Gastroesophageal sphincter (tissue), 4 donors: ENCODE results near the gene TMEM30B. TPM values are rescaled to one million over a fixed set of nuclear protein-coding genes. Genes with fewer than 3 reads are reported as not detected.
A peak's percentile ranks its signal among the peaks of the same experiment; 100 is the strongest.

Experiments
- ATAC-seq: fragments of 150-250 bp; one replicate; pipeline ENCODE4 v1.9.1; 2016; ENCODE audit warnings: mild to moderate bottlenecking, moderate library complexity
- H3K27ac ChIP-seq, 4 donors: fragments of 200-600 bp; sonication (generic) in 3 of 4; 1 replicate in 3 of 4; 2 replicates in 1 of 4; pipeline ENCODE4 v1.5.1; 2016 to 2019
- H3K27me3 ChIP-seq: fragments of 200-600 bp; sonication (generic); one replicate; pipeline ENCODE4 v1.5.1; 2019
- H3K36me3 ChIP-seq, 2 donors: fragments of 200-600 bp; sonication (generic); one replicate each; pipeline ENCODE4 v1.5.1; 2019; ENCODE audit warnings: control low read depth in 1 of 2
- H3K4me1 ChIP-seq, 3 donors: fragments of 200-600 bp; sonication (generic); 1 replicate in 2 of 3; 2 replicates in 1 of 3; pipeline ENCODE4 v1.5.1; 2016 to 2019; ENCODE audit warnings: control low read depth in 2 of 3
- H3K4me3 ChIP-seq, 2 donors: fragments of 200-600 bp; sonication (generic); one replicate each; pipeline ENCODE4 v1.5.1; 2019; ENCODE audit warnings: mild to moderate bottlenecking in 1 of 2, moderate library complexity in 1 of 2
- H3K9me3 ChIP-seq, 3 donors: fragments of 200-600 bp; sonication (generic); one replicate each; pipeline ENCODE4 v1.5.1; 2017 to 2019; ENCODE audit warnings: control low read depth in 2 of 3
- EP300 ChIP-seq: sonication (generic); formaldehyde crosslinking; IDR thresholded peaks from one replicate; pipeline ENCODE4 v1.6.1; 2017; ENCODE audit warnings: antibody characterized with exemption, mild to moderate bottlenecking
- POLR2A ChIP-seq, 2 donors: fragments of 450-650 bp; IDR thresholded peaks; one replicate each; pipeline ENCODE4 v1.6.1; 2017; ENCODE audit warnings: antibody characterized with exemption in 2 of 2, mild to moderate bottlenecking in 2 of 2, moderate library complexity in 1 of 2
- POLR2AphosphoS5 ChIP-seq: sonication (generic); formaldehyde crosslinking; IDR thresholded peaks from one replicate; pipeline ENCODE4 v1.6.1; 2017; ENCODE audit warnings: antibody characterized with exemption
- WGBS, 2 donors: methylation state at CpG; one replicate each; pipeline ENCODE4 v1.1.5; 2018; ENCODE audit warnings: low coverage in 1 of 2; 5-methylcytosine and 5-hydroxymethylcytosine counted together
- total RNA-seq, 4 donors: library from RNA; depleted of rRNA; stranded (reverse); fragments of >200 nt; gene quantifications; one replicate each; pipeline ENCODE4 v1.1.0, GENCODE V29; 2016
- TF ChIP-seq, protein P1 (sequence below), 4 experiments: fragments of 200-600 bp in 2 of 4; fragments of 450-650 bp in 2 of 4; sonication (generic) in 1 of 4; IDR thresholded peaks; one replicate each; pipeline ENCODE4 v1.5.1; 2017 to 2019; ENCODE audit warnings: antibody characterized with exemption in 4 of 4, mild to moderate bottlenecking in 2 of 4, moderate library complexity in 2 of 4

Gene TMEM30B
- total RNA-seq, 4 donors from 2014 or later = 1.6 to 4.8 (median 2.6) TPM

DNA sequence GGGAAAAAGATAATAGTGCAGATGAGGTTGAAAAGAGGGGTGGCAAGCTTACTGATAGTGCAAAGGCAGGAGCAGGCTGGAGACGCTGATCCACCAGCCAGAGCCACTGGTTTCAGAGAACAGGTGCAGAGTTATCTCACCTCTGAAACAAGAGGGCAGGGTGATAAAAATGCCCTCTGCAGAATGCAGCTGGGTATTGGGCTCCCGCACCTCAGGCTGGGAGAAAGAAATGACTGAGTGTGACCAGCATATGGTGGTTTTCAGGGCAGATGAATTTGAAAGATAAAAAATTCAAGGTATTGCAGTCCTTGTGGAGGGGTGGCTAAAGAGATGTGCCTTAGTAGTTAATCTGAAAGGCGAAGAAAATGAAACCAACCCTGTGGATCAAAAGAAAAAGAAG is 2.9 kb upstream of the TMEM30B start:
- H3K4me1 ChIP-seq = peaks cover 0 to 31% (median 0%) of the 10 kb centered on the region in 3 donors
- TF ChIP-seq POLR2AphosphoS5 = no peak
- TF ChIP-seq, protein P1, sequence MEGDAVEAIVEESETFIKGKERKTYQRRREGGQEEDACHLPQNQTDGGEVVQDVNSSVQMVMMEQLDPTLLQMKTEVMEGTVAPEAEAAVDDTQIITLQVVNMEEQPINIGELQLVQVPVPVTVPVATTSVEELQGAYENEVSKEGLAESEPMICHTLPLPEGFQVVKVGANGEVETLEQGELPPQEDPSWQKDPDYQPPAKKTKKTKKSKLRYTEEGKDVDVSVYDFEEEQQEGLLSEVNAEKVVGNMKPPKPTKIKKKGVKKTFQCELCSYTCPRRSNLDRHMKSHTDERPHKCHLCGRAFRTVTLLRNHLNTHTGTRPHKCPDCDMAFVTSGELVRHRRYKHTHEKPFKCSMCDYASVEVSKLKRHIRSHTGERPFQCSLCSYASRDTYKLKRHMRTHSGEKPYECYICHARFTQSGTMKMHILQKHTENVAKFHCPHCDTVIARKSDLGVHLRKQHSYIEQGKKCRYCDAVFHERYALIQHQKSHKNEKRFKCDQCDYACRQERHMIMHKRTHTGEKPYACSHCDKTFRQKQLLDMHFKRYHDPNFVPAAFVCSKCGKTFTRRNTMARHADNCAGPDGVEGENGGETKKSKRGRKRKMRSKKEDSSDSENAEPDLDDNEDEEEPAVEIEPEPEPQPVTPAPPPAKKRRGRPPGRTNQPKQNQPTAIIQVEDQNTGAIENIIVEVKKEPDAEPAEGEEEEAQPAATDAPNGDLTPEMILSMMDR (IDR thresholded peaks at IDR 0.05) = no peak
- no peak for TF ChIP-seq EP300
- TF ChIP-seq POLR2A (IDR thresholded peaks at IDR 0.05) = no peak
- H3K9me3 ChIP-seq = no peaks in the 10 kb centered on the region
- no peak overlapping the region for H3K4me3 ChIP-seq
- no peaks in the 10 kb centered on the region for H3K36me3 ChIP-seq
- WGBS, 2 donors = 80 to 100% methylated on average over 2 to 3 of the region's 3 CpGs
- no peak overlapping the region for H3K27ac ChIP-seq
- peaks cover 44% of the 10 kb centered on the region for H3K27me3 ChIP-seq
- ATAC-seq = no peak

DNA sequence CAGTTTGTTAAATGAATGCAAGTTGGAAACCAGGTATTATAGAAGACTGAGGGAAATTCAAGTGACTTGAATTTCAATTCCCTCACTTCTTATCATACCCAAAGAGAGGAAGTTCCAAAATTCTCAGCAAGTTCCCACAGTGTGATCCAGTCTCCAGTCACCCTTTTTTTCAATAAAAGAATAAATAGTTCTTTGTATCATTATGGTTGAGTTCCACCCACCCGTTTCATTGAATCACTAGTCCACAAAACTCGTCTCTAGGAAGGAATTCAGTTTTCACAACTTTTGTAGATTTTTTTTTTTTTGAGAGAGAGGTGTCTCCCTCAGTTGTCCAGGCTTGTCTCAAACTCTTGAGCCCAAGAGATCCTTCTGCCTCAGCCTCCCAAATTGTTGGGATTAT is 1.6 kb upstream of the TMEM30B start:
- H3K4me1 ChIP-seq = peaks cover 0 to 31% (median 0%) of the 10 kb centered on the region in 3 donors
- H3K4me3 ChIP-seq = no peak overlapping the region
- no peak for TF ChIP-seq POLR2A (IDR thresholded peaks at IDR 0.05)
- no peak for TF ChIP-seq EP300
- no peak for TF ChIP-seq POLR2AphosphoS5
- TF ChIP-seq, protein P1 (IDR thresholded peaks at IDR 0.05) = no peak
- H3K27ac ChIP-seq = no peak overlapping the region
- 73 to 87% methylated on average over 2 of the region's 2 CpGs for WGBS, 2 donors
- ATAC-seq = no peak
- H3K27me3 ChIP-seq = peaks cover 45% of the 10 kb centered on the region
- H3K36me3 ChIP-seq = no peaks in the 10 kb centered on the region
- no peaks in the 10 kb centered on the region for H3K9me3 ChIP-seq

DNA sequence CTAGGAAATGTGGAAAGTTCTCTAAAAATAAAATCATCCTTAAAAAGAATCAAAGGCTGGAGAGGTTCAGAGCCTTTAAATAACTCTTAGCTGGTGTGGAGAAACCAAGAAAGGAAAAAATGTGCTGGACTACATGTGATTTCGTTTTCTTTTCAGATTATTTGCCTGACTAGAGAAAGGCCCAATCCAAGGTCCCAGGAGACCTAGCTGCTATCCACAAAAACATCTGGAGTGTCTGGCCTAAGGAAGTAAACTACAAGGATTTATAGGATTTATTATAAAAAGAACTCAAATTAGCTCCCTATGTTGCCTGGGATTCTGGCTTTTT is 774 bp upstream of the TMEM30B start:
- Histone ChIP-seq H3K9me3 (no peaks in the 10 kb centered on the region), H3K4me3 (no peak overlapping the region), H3K27me3 (peaks cover 47% of the 10 kb centered on the region), H3K27ac (no peak overlapping the region), H3K4me1 (peaks cover 0 to 31% (median 0%) of the 10 kb centered on the region in 3 donors), H3K36me3 (no peaks in the 10 kb centered on the region)
- ATAC-seq = peak; percentile 29
- TF ChIP-seq, protein P1 (IDR thresholded peaks at IDR 0.05) = no peak
- TF ChIP-seq EP300 (no peak), POLR2AphosphoS5 (no peak), POLR2A (IDR thresholded peaks at IDR 0.05) (no peak)
- 56 to 71% methylated on average over 1 of the region's 1 CpG for WGBS, 2 donors

DNA sequence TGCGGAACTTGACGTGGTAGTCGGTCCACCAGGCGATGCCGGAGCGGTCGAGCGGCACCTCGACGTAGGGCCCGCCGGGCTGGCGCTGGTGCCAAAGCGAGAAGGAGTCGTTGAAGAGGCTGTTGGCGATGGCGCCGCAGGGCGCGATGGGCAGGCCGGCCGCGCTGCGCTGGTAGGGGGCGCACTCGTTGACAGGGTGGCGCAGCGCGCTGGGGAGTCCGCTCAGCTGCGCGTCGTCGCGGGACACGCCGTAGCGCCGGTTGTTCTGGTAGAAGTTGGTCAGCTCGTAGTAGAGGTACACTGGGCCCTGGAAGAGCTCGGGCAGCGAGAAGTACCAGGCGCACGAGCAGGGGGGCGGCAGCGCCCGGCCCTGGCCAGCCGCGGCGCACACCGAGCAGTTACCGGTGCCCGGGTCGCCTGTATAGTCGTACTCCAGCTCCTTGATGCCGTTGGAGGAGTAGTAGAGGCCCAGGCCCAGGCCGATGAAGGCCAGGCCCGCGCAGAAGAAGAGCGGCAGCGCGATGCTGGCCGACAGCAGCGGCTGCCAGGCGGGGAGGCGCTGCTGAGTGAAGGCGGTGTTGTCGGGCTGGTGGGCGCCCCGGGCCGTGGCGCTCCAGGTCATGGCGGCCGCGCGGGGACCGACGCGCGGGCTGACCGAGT is 482 bp downstream of the TMEM30B start:
- Histone ChIP-seq H3K4me3 (peak overlapping the region; percentile 11 to 61), H3K27me3 (peaks cover 53% of the 10 kb centered on the region), H3K9me3 (no peaks in the 10 kb centered on the region), H3K27ac (peak overlapping the region in 3 of 4 donors; percentile 75 to 83 (median 80)), H3K4me1 (peaks cover 0 to 23% (median 0%) of the 10 kb centered on the region in 3 donors), H3K36me3 (no peaks in the 10 kb centered on the region)
- peak; percentile 67 for ATAC-seq
- TF ChIP-seq, protein P1 (IDR thresholded peaks at IDR 0.05) = peak in 2 of 4 experiments; percentile 6 to 63
- TF ChIP-seq POLR2AphosphoS5 = peak; percentile 43
- peak in 1 of 2 donors; percentile 23 for TF ChIP-seq POLR2A (IDR thresholded peaks at IDR 0.05)
- TF ChIP-seq EP300 = no peak
- no CpG with 5 or more reads among the region's 81 CpGs for WGBS, 2 donors

DNA sequence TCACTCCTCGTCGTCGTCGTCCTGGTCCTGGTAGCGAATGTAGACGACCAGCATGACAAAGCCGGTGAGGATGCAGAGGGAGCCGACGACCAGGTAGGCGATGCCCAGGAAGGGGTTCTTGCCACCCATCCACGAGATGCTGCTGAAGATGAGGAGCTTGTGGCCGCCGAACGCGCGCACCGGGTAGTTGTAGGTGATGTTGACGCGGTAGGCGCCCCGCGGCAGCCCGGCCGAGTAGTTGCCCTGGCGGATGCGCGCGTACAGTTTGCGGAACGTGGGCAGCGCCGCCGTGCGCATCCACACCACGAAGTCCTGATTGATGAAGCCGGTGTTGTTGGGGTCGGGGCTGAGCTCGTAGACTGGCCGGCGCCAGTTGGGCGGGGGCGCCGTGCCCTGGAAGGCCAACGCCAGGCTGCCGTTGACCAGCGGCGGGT is 1.0 kb downstream of the TMEM30B start:
- Histone ChIP-seq H3K4me3 (peak overlapping the region; percentile 11 to 61), H3K9me3 (no peaks in the 10 kb centered on the region), H3K27me3 (peaks cover 55% of the 10 kb centered on the region), H3K4me1 (peaks cover 0 to 21% (median 0%) of the 10 kb centered on the region in 3 donors), H3K27ac (peak overlapping the region in 3 of 4 donors; percentile 75 to 83 (median 80)), H3K36me3 (no peaks in the 10 kb centered on the region)
- ATAC-seq = peak; percentile 18
- 22 to 27% methylated on average over 7 to 15 of the region's 47 CpGs for WGBS, 2 donors
- no peak for TF ChIP-seq POLR2A (IDR thresholded peaks at IDR 0.05)
- no peak for TF ChIP-seq POLR2AphosphoS5
- TF ChIP-seq EP300 = no peak
- TF ChIP-seq, protein P1 (IDR thresholded peaks at IDR 0.05) = no peak
